ENCODE data around the gene VMP1.

DNA sequence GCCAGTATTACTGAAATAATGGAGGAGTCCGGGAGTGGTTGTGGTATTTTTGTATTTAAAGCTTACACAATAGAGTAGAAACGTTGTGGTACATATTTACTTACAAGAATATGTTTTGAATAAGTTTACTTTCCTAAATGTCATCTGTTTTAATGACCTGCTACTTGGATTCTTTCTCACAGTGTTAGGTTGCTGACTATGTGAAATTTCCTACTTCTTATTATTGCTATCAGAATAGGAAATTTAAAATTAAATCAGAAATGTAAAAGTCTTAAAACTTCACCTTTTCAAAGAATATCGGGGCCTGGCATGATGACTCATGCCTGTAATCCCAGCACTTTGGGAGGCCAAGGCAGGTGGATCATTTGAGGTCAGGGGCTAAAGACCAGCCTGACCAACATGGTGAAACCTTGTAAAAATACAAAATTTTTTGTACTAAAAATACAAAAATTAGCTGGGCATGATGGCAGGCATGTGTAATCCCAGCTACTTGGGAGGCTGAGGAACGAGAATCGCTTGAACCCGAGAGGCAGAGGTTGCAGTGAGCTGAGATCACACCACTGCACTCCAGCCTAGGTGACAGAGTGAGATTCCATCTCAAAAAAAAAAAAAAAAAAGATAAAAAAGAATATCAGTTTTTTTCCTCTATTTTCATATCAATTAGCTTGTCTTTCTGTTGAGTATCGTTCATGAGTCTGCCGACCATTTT is 77.8 kb downstream of the VMP1 start:
- TF ChIP-seq POLR2A (IDR thresholded peaks at IDR 0.05; ENCODE audit: low read length) (no peak), GATA1 (IDR thresholded peaks at IDR 0.05; ENCODE audit: low read depth, low read length) (no peak)

Data from erythroblast (primary cell).